Vagina (tissue), 2 donors: ENCODE measurements around the gene QSOX1.

Experiments used
- POLR2A ChIP-seq, 2 donors: fragments of 450-650 bp; IDR thresholded peaks; one replicate each; pipeline ENCODE4 v1.6.1; 2017; ENCODE audit warnings: antibody characterized with exemption in 2 of 2, mild to moderate bottlenecking in 2 of 2, moderate library complexity in 2 of 2
- POLR2AphosphoS5 ChIP-seq, 2 donors: sonication (generic); formaldehyde crosslinking; IDR thresholded peaks; one replicate each; pipeline ENCODE4 v1.9.0; 2017; ENCODE audit warnings: antibody characterized with exemption in 2 of 2, mild to moderate bottlenecking in 2 of 2, low read depth in 1 of 2; ENCODE audit not compliant: insufficient read depth in 1 of 2
- TF ChIP-seq, protein P1 (sequence below), 3 experiments: fragments of 450-650 bp in 2 of 3; fragments of 200-600 bp in 1 of 3; sonication (generic) in 1 of 3; IDR thresholded peaks; one replicate each; pipeline ENCODE4 v1.5.1; 2017 to 2019; ENCODE audit warnings: antibody characterized with exemption in 3 of 3, mild to moderate bottlenecking in 2 of 3, moderate library complexity in 2 of 3

DNA sequence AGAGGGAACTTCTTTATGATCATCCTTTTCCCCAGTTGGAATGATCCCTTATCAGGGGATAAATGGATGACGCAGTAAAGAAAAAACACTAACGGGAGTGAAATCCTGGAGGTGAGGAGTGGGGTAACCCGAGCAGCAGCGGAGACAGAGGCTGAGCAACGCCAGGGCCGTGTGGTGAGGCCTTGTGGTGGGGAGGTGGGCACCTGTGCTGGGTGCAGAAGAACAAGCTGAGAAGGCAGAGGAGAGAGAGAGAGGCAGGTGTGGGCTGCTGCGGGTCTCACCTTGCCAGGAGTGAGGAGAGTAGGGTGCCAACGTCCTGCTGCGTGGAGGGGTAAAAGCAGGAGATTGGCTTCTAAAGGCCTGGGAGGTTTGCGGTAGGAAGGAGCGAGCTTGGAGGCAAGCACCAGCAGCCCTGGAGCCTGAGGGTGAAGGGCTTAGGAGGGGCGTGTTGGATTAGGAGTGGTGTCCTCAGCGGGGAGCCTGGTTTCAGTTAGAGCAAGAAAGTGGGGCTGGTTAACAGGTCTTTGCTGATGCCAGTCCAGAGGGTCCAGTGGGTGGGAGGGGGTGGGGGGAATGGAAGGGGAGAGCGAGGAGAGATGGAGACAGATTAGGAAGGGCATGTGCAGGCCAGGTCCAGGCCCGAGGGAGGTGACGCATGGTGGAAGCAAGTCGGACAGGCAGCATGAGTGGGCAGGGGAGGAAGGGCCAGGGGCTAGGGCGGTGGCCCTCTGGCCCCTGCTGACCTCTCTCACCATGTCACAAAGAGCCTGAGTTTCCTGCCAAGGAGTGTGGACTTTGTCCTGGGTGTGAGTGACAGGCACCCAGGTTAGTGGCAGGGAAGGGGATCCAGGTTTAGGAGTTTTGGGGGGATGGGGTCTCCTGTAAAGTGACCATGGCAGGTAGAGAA lies 38.7 kb downstream of the QSOX1 start:
- TF ChIP-seq, protein P1, sequence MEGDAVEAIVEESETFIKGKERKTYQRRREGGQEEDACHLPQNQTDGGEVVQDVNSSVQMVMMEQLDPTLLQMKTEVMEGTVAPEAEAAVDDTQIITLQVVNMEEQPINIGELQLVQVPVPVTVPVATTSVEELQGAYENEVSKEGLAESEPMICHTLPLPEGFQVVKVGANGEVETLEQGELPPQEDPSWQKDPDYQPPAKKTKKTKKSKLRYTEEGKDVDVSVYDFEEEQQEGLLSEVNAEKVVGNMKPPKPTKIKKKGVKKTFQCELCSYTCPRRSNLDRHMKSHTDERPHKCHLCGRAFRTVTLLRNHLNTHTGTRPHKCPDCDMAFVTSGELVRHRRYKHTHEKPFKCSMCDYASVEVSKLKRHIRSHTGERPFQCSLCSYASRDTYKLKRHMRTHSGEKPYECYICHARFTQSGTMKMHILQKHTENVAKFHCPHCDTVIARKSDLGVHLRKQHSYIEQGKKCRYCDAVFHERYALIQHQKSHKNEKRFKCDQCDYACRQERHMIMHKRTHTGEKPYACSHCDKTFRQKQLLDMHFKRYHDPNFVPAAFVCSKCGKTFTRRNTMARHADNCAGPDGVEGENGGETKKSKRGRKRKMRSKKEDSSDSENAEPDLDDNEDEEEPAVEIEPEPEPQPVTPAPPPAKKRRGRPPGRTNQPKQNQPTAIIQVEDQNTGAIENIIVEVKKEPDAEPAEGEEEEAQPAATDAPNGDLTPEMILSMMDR (IDR thresholded peaks at IDR 0.05), result no peak
- TF ChIP-seq POLR2A (IDR thresholded peaks at IDR 0.05) (no peak), POLR2AphosphoS5 (IDR thresholded peaks at IDR 0.05; ENCODE audit: insufficient read depth in 1 of 2, low read depth in 1 of 2) (no peak)
